SK-N-SH treated with all-trans-retinoic acid at 6 μM for 48 hours (cell line): ENCODE results near the gene POU3F3.

Experiments used
- ATAC-seq: fragments of 200-7000 bp; cut with Tn5 transposase; 3 replicates; pipeline ENCODE4 v1.9.1; 2020; ENCODE audit warnings: mild to moderate bottlenecking, moderate library complexity
- ARNTL ChIP-seq: fragments of 450-650 bp; formaldehyde crosslinking; IDR thresholded peaks from 2 replicates; pipeline ENCODE4 v1.5.0; 2020; ENCODE audit warnings: low read depth, mild to moderate bottlenecking, moderate library complexity, borderline replicate concordance
- BACH2 ChIP-seq: fragments of 250-450 bp; sonication (Bioruptor Pico); IDR thresholded peaks from 2 replicates; pipeline ENCODE4 v1.9.0; 2021; ENCODE audit warnings: mild to moderate bottlenecking, borderline replicate concordance
- CREB5 ChIP-seq: fragments of 250-450 bp; sonication (Bioruptor Pico); IDR thresholded peaks from 2 replicates; pipeline ENCODE4 v1.5.1; 2020; ENCODE audit warnings: low read depth, mild to moderate bottlenecking, moderate library complexity
- CSDC2 ChIP-seq: fragments of 250-450 bp; sonication (Bioruptor Pico); IDR thresholded peaks from 2 replicates; pipeline ENCODE4 v1.5.0; 2020; ENCODE audit warnings: mild to moderate bottlenecking, moderate library complexity
- CSRNP3 ChIP-seq: fragments of 250-450 bp; sonication (Bioruptor Pico); IDR thresholded peaks from 2 replicates; pipeline ENCODE4 v1.5.1; 2021; ENCODE audit warnings: mild to moderate bottlenecking, moderate library complexity
- ESRRG ChIP-seq: fragments of 250-450 bp; sonication (Bioruptor Pico); IDR thresholded peaks from 2 replicates; pipeline ENCODE4 v1.6.1; 2021; ENCODE audit warnings: mild to moderate bottlenecking
- ISL1 ChIP-seq: fragments of 250-450 bp; sonication (Bioruptor Pico); IDR thresholded peaks from 2 replicates; pipeline ENCODE4 v2.1.2; 2022; ENCODE audit warnings: mild to moderate bottlenecking, moderate library complexity
- OSR1 ChIP-seq: fragments of 250-450 bp; sonication (Bioruptor Pico); IDR thresholded peaks from 2 replicates; pipeline ENCODE4 v1.8.0; 2022; ENCODE audit warnings: moderate library complexity, mild to moderate bottlenecking, inconsistent platforms
- PATZ1 ChIP-seq: fragments of 250-450 bp; sonication (Bioruptor Pico); IDR thresholded peaks from 2 replicates; pipeline ENCODE4 v1.8.0; 2020; ENCODE audit warnings: mild to moderate bottlenecking, moderate library complexity, borderline replicate concordance
- POU6F1 ChIP-seq: fragments of 250-450 bp; sonication (Bioruptor Pico); IDR thresholded peaks from 2 replicates; pipeline ENCODE4 v1.8.0; 2021; ENCODE audit warnings: low read depth, mild to moderate bottlenecking, moderate library complexity, borderline replicate concordance
- PPARA ChIP-seq: fragments of 250-450 bp; sonication (Bioruptor Pico); IDR thresholded peaks from 2 replicates; pipeline ENCODE4 v1.5.0; 2020; ENCODE audit warnings: mild to moderate bottlenecking, borderline replicate concordance
- RARB ChIP-seq: fragments of 250-450 bp; sonication (Bioruptor Pico); IDR thresholded peaks from 2 replicates; pipeline ENCODE4 v1.8.0; 2021; ENCODE audit warnings: mild to moderate bottlenecking, moderate library complexity
- SNAI2 ChIP-seq: fragments of 250-450 bp; sonication (Bioruptor Pico); IDR thresholded peaks from 2 replicates; pipeline ENCODE4 v1.5.0; 2020; ENCODE audit warnings: mild to moderate bottlenecking, moderate library complexity
- TCF4 ChIP-seq: fragments of 250-450 bp; sonication (Bioruptor Pico); IDR thresholded peaks from 2 replicates; pipeline ENCODE4 v1.8.0; 2021; ENCODE audit warnings: mild to moderate bottlenecking, moderate library complexity, borderline replicate concordance
- TOX ChIP-seq: fragments of 250-450 bp; sonication (Bioruptor Pico); IDR thresholded peaks from 2 replicates; pipeline ENCODE4 v1.8.0; 2021; ENCODE audit warnings: mild to moderate bottlenecking, moderate library complexity, borderline replicate concordance
- ZC3H10 ChIP-seq: fragments of 250-450 bp; sonication (Bioruptor Pico); IDR thresholded peaks from 2 replicates; pipeline ENCODE4 v1.5.1; 2021; ENCODE audit warnings: mild to moderate bottlenecking, moderate library complexity
- ZFP3 ChIP-seq: fragments of 250-450 bp; sonication (Bioruptor Pico); IDR thresholded peaks from 2 replicates; pipeline ENCODE4 v1.5.0; 2020; ENCODE audit warnings: mild to moderate bottlenecking, moderate library complexity
- ZFP30 ChIP-seq: fragments of 450-650 bp; formaldehyde crosslinking; IDR thresholded peaks from 2 replicates; pipeline ENCODE4 v1.5.0; 2022; ENCODE audit warnings: mild to moderate bottlenecking, moderate library complexity
- ZNF565 ChIP-seq: fragments of 450-650 bp; formaldehyde crosslinking; conservative IDR thresholded peaks from 2 replicates; pipeline ENCODE4 v1.5.0; 2020; ENCODE audit warnings: low read depth, mild to moderate bottlenecking, moderate library complexity
- ZNF70 ChIP-seq: fragments of 450-650 bp; formaldehyde crosslinking; IDR thresholded peaks from 2 replicates; pipeline ENCODE4 v1.5.0; 2020; ENCODE audit warnings: mild to moderate bottlenecking, moderate library complexity
- ZNF8 ChIP-seq: fragments of 450-650 bp; formaldehyde crosslinking; IDR thresholded peaks from 2 replicates; pipeline ENCODE4 v1.5.0; 2020; ENCODE audit warnings: mild to moderate bottlenecking, moderate library complexity

The POU3F3 gene

GRCh38 chr2:104878863-104879512 is 25.1 kb downstream of the POU3F3 start (continued):
- no peak for TF ChIP-seq PATZ1 (CRISPR knock-in tag)
- TF ChIP-seq TCF4 (CRISPR knock-in tag) = no peak
- TF ChIP-seq ZC3H10 (CRISPR knock-in tag) = no peak

- no peak for ATAC-seq
- TF ChIP-seq SNAI2 (CRISPR knock-in tag) = no peak
- no peak for TF ChIP-seq BACH2
- TF ChIP-seq CSRNP3 (CRISPR knock-in tag) = no peak
- TF ChIP-seq ESRRG (CRISPR knock-in tag) = no peak
- no peak for TF ChIP-seq ZFP30 (CRISPR knock-in tag)
- no peak for TF ChIP-seq OSR1 (CRISPR knock-in tag)
- TF ChIP-seq CREB5 = no peak
- no peak for TF ChIP-seq ZC3H10 (CRISPR knock-in tag)
- TF ChIP-seq PPARA (CRISPR knock-in tag) = no peak
- no peak for TF ChIP-seq RARB (CRISPR knock-in tag)
- no peak for TF ChIP-seq ARNTL (CRISPR knock-in tag)
- no peak for TF ChIP-seq ZNF565 (CRISPR knock-in tag)
- no peak for TF ChIP-seq ZNF70
- TF ChIP-seq ISL1 (CRISPR knock-in tag) = no peak
- no peak for TF ChIP-seq ZNF8 (CRISPR knock-in tag)
- no peak for TF ChIP-seq POU6F1
- no peak for TF ChIP-seq TOX (CRISPR knock-in tag)
These were observed 26.2 kb downstream of the POU3F3 start for GRCh38 chr2:104880076-104880475.

- TF ChIP-seq ZNF565 (CRISPR knock-in tag) = no peak
- no peak for TF ChIP-seq ISL1 (CRISPR knock-in tag)
- no peak for TF ChIP-seq TOX (CRISPR knock-in tag)
- TF ChIP-seq TCF4 (CRISPR knock-in tag) = no peak
- TF ChIP-seq CSDC2 (CRISPR knock-in tag) = no peak
- no peak for TF ChIP-seq ZNF8 (CRISPR knock-in tag)
- TF ChIP-seq ESRRG (CRISPR knock-in tag) = no peak
- no peak for TF ChIP-seq ZC3H10 (CRISPR knock-in tag)
- no peak for TF ChIP-seq CREB5
- TF ChIP-seq ZFP30 (CRISPR knock-in tag) = no peak
- TF ChIP-seq RARB (CRISPR knock-in tag) = no peak
- no peak for TF ChIP-seq POU6F1
- no peak for TF ChIP-seq ZNF70
- no peak for TF ChIP-seq OSR1 (CRISPR knock-in tag)
- no peak for TF ChIP-seq ARNTL (CRISPR knock-in tag)
- no peak for TF ChIP-seq ZFP3 (CRISPR knock-in tag)
These were observed 29.4 kb downstream of the POU3F3 start for GRCh38 chr2:104883357-104883756.

More at GRCh38 chr2:104883357-104883756, 29.4 kb downstream of the POU3F3 start:
- no peak for ATAC-seq
